K562 (cell line): Measurements from ENCODE around the gene RNF186. TPM values are rescaled to one million over a fixed set of nuclear protein-coding genes. Genes with fewer than 3 reads are reported as not detected.

Source experiments
- ATAC-seq: fragments of 200-7000 bp; cut with Tn5 transposase; 3 replicates; pipeline ENCODE4 v1.9.1; 2020; ENCODE audit warnings: moderate library complexity
- BruUV-seq: library from RNA; stranded (reverse); fragments of 400-500 nt; replicated peaks from 2 replicates; lab custom pipeline; 2021; lab: Mats Ljungman, UMichigan
- CTCF ChIA-PET: fragments of 300-600 bp; formaldehyde crosslinking; extraction: SDS; loops from one replicate; lab custom pipeline; 2021; ENCODE audit warnings: low intra/inter-chr PET ratio; lab: Yijun Ruan, JAX
- POLR2A ChIA-PET: fragments of 300-600, 350-650 bp; sonication (Branson Sonifier 250); formaldehyde crosslinking; extraction: SDS; loops from one replicate; lab custom pipeline; 2021; ENCODE audit warnings: antibody characterized with exemption, inconsistent platforms; lab: Yijun Ruan, JAX
- DNase-seq, 4 experiments: peaks; one replicate each; pipeline versions ENCODE4 v3.0.0 to v3.0.0-alpha.2; 2011 to 2018; ENCODE audit warnings: low spot score in 3 of 4, mixed read lengths in 3 of 4; ENCODE audit errors: extremely low read depth in 1 of 4
- FAIRE-seq: peaks from 2 replicates; lab custom pipeline; 2011; peaks lifted over from hg19 to GRCh38; lab: Jason Lieb, UNC
- H2AFZ ChIP-seq: 2 replicates; pipeline ENCODE4 v1.6.0; 2011; ENCODE audit warnings: low read depth, low read length, control low read depth, inconsistent platforms
- H3K27ac ChIP-seq: fragments of 200-600 bp; 3 replicates; pipeline ENCODE4 v1.8.0; 2011; ENCODE audit warnings: low read depth, mild to moderate bottlenecking, control low read depth, inconsistent platforms, low read length, moderate library complexity, mixed read lengths; ENCODE audit errors: extremely low read depth
- H3K27me3 ChIP-seq, 2 experiments: fragments of 300-600 bp in 1 of 2; 2 replicates in 1 of 2; 3 replicates in 1 of 2; pipeline versions ENCODE4 v1.6.0 to v1.8.0; 2011; ENCODE audit warnings: inconsistent platforms in 2 of 2, low read length in 2 of 2, mild to moderate bottlenecking in 1 of 2, mixed read lengths in 1 of 2, moderate library complexity in 1 of 2; ENCODE audit not compliant: control insufficient read depth in 2 of 2, insufficient read depth in 2 of 2
- H3K36me3 ChIP-seq: fragments of 300-600 bp; 3 replicates; pipeline ENCODE4 v1.8.0; 2011; ENCODE audit warnings: mild to moderate bottlenecking, low read length, inconsistent platforms; ENCODE audit not compliant: control insufficient read depth, insufficient read depth
- H3K4me1 ChIP-seq, 2 experiments: fragments of 200-600 bp in 1 of 2; replicated peaks in 1 of 2; 2 replicates in 1 of 2; 3 replicates in 1 of 2; pipeline versions ENCODE4 v1.5.1 to v1.8.0; 2011; ENCODE audit warnings: inconsistent platforms in 2 of 2, low read length in 2 of 2, mild to moderate bottlenecking in 1 of 2, mixed read lengths in 1 of 2, moderate library complexity in 1 of 2; ENCODE audit not compliant: control insufficient read depth in 2 of 2, insufficient read depth in 2 of 2
- H3K4me2 ChIP-seq: 2 replicates; pipeline ENCODE4 v1.6.1; 2011; ENCODE audit warnings: low read length, control low read depth, inconsistent platforms, mixed read lengths; ENCODE audit not compliant: insufficient read depth
- H3K4me3 ChIP-seq: fragments of 200-600 bp; sonication (generic), shearing (Covaris generic); 2 replicates; pipeline ENCODE4 v1.5.1; 2016; ENCODE audit warnings: control low read depth, inconsistent platforms
- H3K79me2 ChIP-seq: fragments of 200-600 bp; 3 replicates; pipeline ENCODE4 v1.8.0; 2011; ENCODE audit warnings: low read length, inconsistent platforms; ENCODE audit not compliant: control insufficient read depth, insufficient read depth
- H3K9ac ChIP-seq, 2 experiments: 2 replicates each; pipeline versions ENCODE4 v1.6.0 to v1.6.1; 2011; ENCODE audit warnings: low read depth in 2 of 2, low read length in 2 of 2, control low read depth in 1 of 2, inconsistent platforms in 1 of 2, mild to moderate bottlenecking in 1 of 2, mixed read lengths in 1 of 2; ENCODE audit not compliant: insufficient read depth in 1 of 2
- H3K9me1 ChIP-seq: one replicate; pipeline ENCODE4 v1.6.0; 2011; ENCODE audit warnings: inconsistent platforms, mild to moderate bottlenecking, low read length, moderate library complexity; ENCODE audit not compliant: control insufficient read depth, insufficient read depth
- H3K9me3 ChIP-seq: replicated peaks from 2 replicates; pipeline ENCODE4 v1.5.1; 2011; ENCODE audit warnings: low read depth, low read length, inconsistent platforms; ENCODE audit not compliant: control insufficient read depth, insufficient read depth
- H4K20me1 ChIP-seq: replicated peaks from 2 replicates; pipeline ENCODE4 v1.6.1; 2011; ENCODE audit warnings: low read length, inconsistent platforms, mixed read lengths; ENCODE audit not compliant: control insufficient read depth, insufficient read depth
- ELF2 ChIP-seq: fragments of 250-450 bp; sonication (Bioruptor Pico); IDR thresholded peaks from 2 replicates; pipeline ENCODE4 v1.5.0; 2021; ENCODE audit warnings: mild to moderate bottlenecking
- FOXK2 ChIP-seq, 2 experiments: fragments of 450-650 bp; IDR thresholded peaks in 1 of 2; conservative IDR thresholded peaks in 1 of 2; 2 replicates each; pipeline ENCODE4 v1.6.1; 2016; ENCODE audit warnings: low read depth in 2 of 2, mild to moderate bottlenecking in 1 of 2
- GABPB2 ChIP-seq: fragments of 250-450 bp; sonication (Bioruptor Pico); conservative IDR thresholded peaks from 2 replicates; pipeline ENCODE4 v1.5.1; 2021; ENCODE audit warnings: mild to moderate bottlenecking
- HINFP ChIP-seq: fragments of 450-650 bp; conservative IDR thresholded peaks from 2 replicates; pipeline ENCODE4 v1.6.1; 2016; ENCODE audit warnings: missing genetic modification characterization, low read depth, mild to moderate bottlenecking, control low read depth, missing compliant biosample characterization
- KDM2B ChIP-seq: fragments of 250-450 bp; sonication (Bioruptor Pico); IDR thresholded peaks from 2 replicates; pipeline ENCODE4 v1.8.0; 2021; ENCODE audit warnings: mild to moderate bottlenecking, moderate library complexity
- SMARCE1 ChIP-seq: fragments of 450-650 bp; IDR thresholded peaks from 2 replicates; pipeline ENCODE4 v1.7.1; 2016; ENCODE audit warnings: mild to moderate bottlenecking
- ZC3H4 ChIP-seq: sonication (generic); formaldehyde crosslinking; IDR thresholded peaks from 2 replicates; pipeline ENCODE4 v1.9.0; 2021; ENCODE audit warnings: missing genetic modification reagents, borderline replicate concordance
- ZFP1 ChIP-seq: fragments of 450-650 bp; formaldehyde crosslinking; IDR thresholded peaks from 2 replicates; pipeline ENCODE4 v1.4.0; 2020; ENCODE audit warnings: mild to moderate bottlenecking, mixed read lengths
- ZNF512 ChIP-seq: IDR thresholded peaks from 2 replicates; pipeline ENCODE4 v1.6.1; 2016; ENCODE audit warnings: missing genetic modification characterization, missing compliant biosample characterization
- ZNF518B ChIP-seq: fragments of 250-450 bp; sonication (Bioruptor Pico); IDR thresholded peaks from 2 replicates; pipeline ENCODE4 v1.5.0; 2021; ENCODE audit warnings: mild to moderate bottlenecking, moderate library complexity
- WGBS: fragments of 100-300 bp; shearing (Covaris generic); methylation state at CpG from one replicate; pipeline ENCODE4 v1.1.6; 2016; ENCODE audit warnings: low coverage, mixed read lengths; ENCODE audit not compliant: insufficient coverage; ENCODE audit errors: missing lambda C conversion rate; 5-methylcytosine and 5-hydroxymethylcytosine counted together
- in situ Hi-C: fragments of 300-500 bp; cut with MboI; formaldehyde crosslinking; loops from 4 replicates; pipeline ENCODE4 v1.15.0; 2018; ENCODE audit warnings: inconsistent platforms, mixed read lengths
- intact Hi-C: fragments of 100-400 bp; cut with micrococcal nuclease; formaldehyde crosslinking; loops from 2 replicates; pipeline ENCODE4 v1.14.2; 2022
- polyA plus RNA-seq, 8 experiments: library from polyadenylated mRNA; depleted of rRNA in 4 of 8; stranded (reverse) in 5 of 8; unstranded in 3 of 8; fragments of >200 nt; fragmentation: Nextera tagmentation in 2 of 8; fragmentation: Illumina TruSeq in 1 of 8; extraction: Ambion mirVana in 2 of 8; extraction: Trizol in 1 of 8; gene quantifications; 2 replicates each; pipeline versions ENCODE4 v1.2.1 to v1.2.3, GENCODE V29; 2011 to 2014; ENCODE audit warnings: inconsistent platforms in 1 of 8, missing spikeins in 1 of 8
- total RNA-seq, 7 experiments: library from RNA; depleted of rRNA in 6 of 7; stranded (reverse); fragments of >200 nt in 6 of 7; fragmentation: Illumina TruSeq in 2 of 7; extraction: Trizol in 2 of 7; gene quantifications; 2 replicates each; pipeline versions ENCODE4 v1.2.1 to v1.2.3, GENCODE V29; 2011 to 2021; ENCODE audit warnings: low replicate concordance in 1 of 7

Gene RNF186
- total and polyA plus RNA-seq, 9 of the 15 experiments (the other 6 are each of a cell fraction or from before 2014, with no cell fraction given): not detected

DNA sequence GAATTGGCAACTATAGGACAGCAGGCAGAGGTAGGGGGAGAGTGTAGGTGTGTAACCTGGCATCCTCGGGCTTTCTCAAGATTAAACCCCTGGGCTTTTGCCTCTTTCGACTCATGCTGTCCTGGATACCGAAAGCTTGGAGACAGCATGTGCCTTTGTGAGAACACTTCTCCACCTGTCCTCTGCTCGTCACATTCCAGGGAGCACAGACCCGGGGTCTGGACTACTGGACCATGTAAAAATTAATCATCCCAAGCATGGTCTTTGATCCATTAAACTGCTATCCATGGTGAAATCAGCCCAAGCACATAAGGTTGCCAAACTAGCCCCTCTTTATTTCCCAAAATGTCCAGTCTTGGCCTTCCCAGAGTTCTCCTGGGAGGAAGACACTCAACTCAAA lies 9.0 kb upstream of the RNF186 start:
- no peaks in the 10 kb centered on the region for H3K9me1 ChIP-seq
- intact Hi-C loops: no loop called here

DNA sequence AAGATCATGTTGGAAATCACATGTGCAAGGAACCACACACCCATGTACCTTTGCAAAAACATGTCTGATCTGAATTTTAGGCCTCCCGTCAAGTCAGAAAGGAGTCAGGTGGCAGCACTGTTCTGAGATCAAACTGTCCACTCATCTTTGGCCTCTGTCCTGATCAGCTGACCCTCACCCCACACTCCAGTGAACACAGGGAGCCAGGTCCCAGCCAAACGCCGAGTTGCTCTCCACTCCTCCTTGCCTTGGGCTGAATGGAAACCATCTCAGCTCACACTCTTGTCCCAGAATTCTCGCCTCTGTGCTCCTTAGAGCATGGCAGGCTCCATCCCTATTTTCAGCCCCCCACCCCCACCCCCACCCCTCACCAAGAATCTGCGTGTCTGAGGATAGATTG lies 4.6 kb upstream of the RNF186 start:
- Histone ChIP-seq H3K27me3 (peaks cover 32 to 36% of the 10 kb centered on the region in 2 experiments), H3K4me3 (no peak overlapping the region), H3K9me3 (no peaks in the 10 kb centered on the region), H3K9ac (no peak overlapping the region), H3K4me1 (peaks cover 0 to 2% of the 10 kb centered on the region in 2 experiments; a peak in 2 of 5 replicates), H3K9me1 (no peaks in the 10 kb centered on the region), H3K79me2 (no peaks in the 10 kb centered on the region), H2AFZ (no peak overlapping the region), H3K36me3 (no peaks in the 10 kb centered on the region), H3K4me2 (no peak overlapping the region), H3K27ac (no peak overlapping the region), H4K20me1 (no peaks in the 10 kb centered on the region; the same call in 1 of the 2 replicates)
- intact Hi-C loops (no loop called here), in situ Hi-C loops (no loop called here)
- WGBS: 3% methylated on average over 5 of the region's 5 CpGs
- no TSS peak for BruUV-seq
- ChIA-PET CTCF (no interaction called here), POLR2A (interaction anchor here (1.2 kb wide), 1 partner anchor 13 kb away, joined by 3 read pairs; no protein-coding TSS in a partner anchor)
- ATAC-seq (no peak), FAIRE-seq (no peak), DNase-seq (no peak)
- TF ChIP-seq ZNF518B (CRISPR knock-in tag): no peak
- TF ChIP-seq ZFP1 (CRISPR knock-in tag): no peak
- no peak for TF ChIP-seq KDM2B (CRISPR knock-in tag)
- TF ChIP-seq HINFP (tag): no peak
- no peak for TF ChIP-seq ZC3H4
- TF ChIP-seq ZNF512 (tag): no peak
- TF ChIP-seq GABPB2 (CRISPR knock-in tag): no peak
- no peak for TF ChIP-seq SMARCE1
- TF ChIP-seq ELF2 (CRISPR knock-in tag): no peak

More for the DNA sequence above, 9.0 kb upstream of the RNF186 start:
- ChIA-PET POLR2A (interaction anchor here (0.7 to 0.8 kb wide), 2 partner anchors 25 to 195 kb away, joined by 3 read pairs; no protein-coding TSS in a partner anchor), CTCF (no interaction called here)
- no peak overlapping the region for H3K27ac ChIP-seq
- no peak for TF ChIP-seq FOXK2 (conservative IDR thresholded peaks at IDR 0.05 in 1 of 2, IDR thresholded peaks at IDR 0.05 in 1 of 2; ENCODE audit: low read depth in 2 of 2)
- BruUV-seq: no TSS peak
- in situ Hi-C loops: no loop called here
- H4K20me1 ChIP-seq: no peaks in the 10 kb centered on the region
- H3K4me1 ChIP-seq: no peaks in the 10 kb centered on the region
- H3K79me2 ChIP-seq: no peaks in the 10 kb centered on the region
- H3K4me3 ChIP-seq: no peak overlapping the region
- no peaks in the 10 kb centered on the region for H3K9me3 ChIP-seq
- no peak for DNase-seq
- 3% methylated on average over 5 of the region's 5 CpGs for WGBS
- no peak overlapping the region for H3K9ac ChIP-seq
- no peak overlapping the region for H3K4me2 ChIP-seq
- no peak for FAIRE-seq
- H2AFZ ChIP-seq: no peak overlapping the region
- peaks cover 18 to 33% of the 10 kb centered on the region in 2 experiments for H3K27me3 ChIP-seq
- H3K36me3 ChIP-seq: no peaks in the 10 kb centered on the region
- no peak for ATAC-seq
